ENCODE data around the gene BPIFB6. TPM values are rescaled to one million over a fixed set of nuclear protein-coding genes. Genes with fewer than 3 reads are reported as not detected.

BPIFB6 gene
- total RNA-seq, 1 donor, result not detected

DNA sequence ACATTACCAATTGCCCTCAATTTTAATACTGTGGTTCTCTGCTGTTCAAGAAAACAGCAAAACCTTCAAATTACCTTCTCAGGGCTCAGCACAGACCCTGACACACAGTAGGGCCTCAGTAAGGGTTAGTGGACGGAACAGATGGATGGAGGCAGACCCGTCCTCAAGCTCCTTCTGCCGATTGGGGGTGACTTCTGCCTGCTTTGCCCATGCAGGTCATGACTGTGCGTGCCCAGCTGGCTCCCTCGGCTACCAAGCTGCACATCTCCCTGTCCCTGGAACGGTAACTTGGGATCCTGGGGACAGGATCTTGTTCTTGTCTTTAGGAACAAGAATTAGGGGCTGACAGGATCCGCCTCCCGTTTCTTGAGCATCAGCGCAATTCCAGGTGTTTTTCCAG lies 38.2 kb downstream of the BPIFB6 start:
- Histone ChIP-seq H3K4me1 (ENCODE audit: insufficient read depth, low read length) (peaks cover 7% of the 10 kb centered on the region), H3K27me3 (ENCODE audit: insufficient read depth, low read length) (no peaks in the 10 kb centered on the region), H3K9me3 (ENCODE audit: low read depth, low read length) (no peaks in the 10 kb centered on the region), H3K4me3 (ENCODE audit: low read length) (no peak overlapping the region)

DNA sequence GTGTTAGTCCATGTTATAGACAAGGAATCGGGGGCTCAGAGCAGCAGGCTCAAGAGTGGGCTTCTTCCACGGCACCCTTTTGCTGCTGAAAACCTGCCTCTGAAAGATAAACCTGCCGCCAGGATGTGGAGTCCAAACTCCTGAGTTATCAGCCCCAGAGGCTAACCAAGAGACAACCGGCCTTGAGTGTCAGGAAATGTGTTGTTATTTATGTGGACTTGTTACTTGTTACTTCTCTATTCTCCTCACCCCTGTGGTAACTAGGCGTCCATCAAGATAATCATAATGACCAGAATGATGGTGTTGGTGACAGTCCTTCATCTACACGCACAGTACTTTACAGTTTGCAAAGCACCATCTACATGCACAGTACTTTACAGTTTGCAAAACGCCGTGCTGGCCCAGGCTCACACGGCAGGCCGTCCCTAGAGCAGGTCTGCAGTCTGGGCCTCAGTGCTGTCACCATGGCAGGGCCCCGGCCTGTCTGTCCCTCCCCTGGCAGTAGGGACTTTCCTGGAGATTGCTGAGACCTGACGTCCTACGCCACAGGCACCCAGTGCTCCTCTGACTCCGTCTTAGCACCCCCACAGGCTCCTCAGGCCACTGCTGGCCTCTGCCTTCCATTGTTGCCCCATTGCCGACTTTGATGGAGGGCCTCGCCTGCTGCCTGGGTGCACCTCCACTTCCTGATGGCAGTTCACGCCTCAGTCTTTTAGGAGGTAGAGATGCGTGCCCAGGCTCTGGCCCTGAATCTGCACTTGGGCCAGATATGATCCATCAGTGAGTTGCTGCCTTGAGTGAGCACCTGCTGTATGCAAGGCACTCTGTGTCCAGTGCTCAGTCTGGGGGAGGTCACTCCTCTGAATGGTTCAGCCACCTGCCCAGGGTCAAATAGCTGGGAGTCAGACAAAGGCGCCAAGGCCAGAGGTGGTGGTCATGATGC lies 38.9 kb downstream of the BPIFB6 start:
- no peaks in the 10 kb centered on the region for H3K27me3 ChIP-seq (ENCODE audit: insufficient read depth, low read length)
- peaks cover 7% of the 10 kb centered on the region for H3K4me1 ChIP-seq (ENCODE audit: insufficient read depth, low read length)
- no peak overlapping the region for H3K4me3 ChIP-seq (ENCODE audit: low read length)
- no peaks in the 10 kb centered on the region for H3K9me3 ChIP-seq (ENCODE audit: low read depth, low read length)

DNA sequence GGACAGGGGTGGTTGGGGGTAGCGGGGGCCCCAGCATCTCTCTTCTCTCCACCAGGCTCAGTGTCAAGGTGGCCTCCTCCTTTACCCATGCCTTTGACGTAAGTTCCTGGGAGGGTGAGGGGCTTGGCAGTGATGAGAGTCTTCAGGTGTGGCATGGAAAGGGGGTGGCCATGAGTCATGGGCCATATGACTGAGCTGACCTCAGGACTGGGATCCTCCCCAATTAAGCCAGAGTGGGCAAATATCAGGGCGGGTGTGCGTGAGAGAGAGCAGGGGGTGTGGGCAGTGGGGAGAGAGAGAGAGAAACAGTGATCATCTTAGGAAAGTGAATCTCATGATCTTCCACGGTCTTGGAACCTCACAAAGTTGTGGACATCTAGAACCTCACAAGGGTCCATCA lies 39.8 kb downstream of the BPIFB6 start:
- H3K9me3 ChIP-seq (ENCODE audit: low read depth, low read length), result no peaks in the 10 kb centered on the region
- H3K4me1 ChIP-seq (ENCODE audit: insufficient read depth, low read length), result peaks cover 7% of the 10 kb centered on the region
- H3K27me3 ChIP-seq (ENCODE audit: insufficient read depth, low read length), result no peaks in the 10 kb centered on the region
- H3K4me3 ChIP-seq (ENCODE audit: low read length), result no peak overlapping the region

DNA sequence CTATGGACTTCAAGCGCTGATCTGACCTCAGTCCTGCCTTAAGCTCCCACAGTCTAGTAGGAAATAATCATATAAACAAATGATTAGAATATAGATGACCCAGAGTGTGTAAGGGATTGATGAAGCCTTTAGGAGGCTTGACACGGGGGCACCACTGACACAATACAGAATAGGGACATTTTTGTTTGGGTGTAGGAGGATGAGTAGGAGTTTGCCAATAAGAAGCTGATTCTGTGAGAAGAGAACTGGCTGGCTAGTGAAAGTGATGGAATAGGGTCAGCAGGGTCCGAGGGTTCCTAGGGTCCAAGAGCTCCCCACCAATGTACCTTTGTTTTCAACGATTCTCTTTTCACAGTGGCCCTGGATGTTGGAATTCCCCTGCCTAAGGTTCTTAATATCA lies 40.9 kb downstream of the BPIFB6 start:
- Histone ChIP-seq H3K4me3 (ENCODE audit: low read length) (no peak overlapping the region), H3K27me3 (ENCODE audit: insufficient read depth, low read length) (no peaks in the 10 kb centered on the region), H3K9me3 (ENCODE audit: low read depth, low read length) (no peaks in the 10 kb centered on the region), H3K4me1 (ENCODE audit: insufficient read depth, low read length) (peaks cover 7% of the 10 kb centered on the region)

DNA sequence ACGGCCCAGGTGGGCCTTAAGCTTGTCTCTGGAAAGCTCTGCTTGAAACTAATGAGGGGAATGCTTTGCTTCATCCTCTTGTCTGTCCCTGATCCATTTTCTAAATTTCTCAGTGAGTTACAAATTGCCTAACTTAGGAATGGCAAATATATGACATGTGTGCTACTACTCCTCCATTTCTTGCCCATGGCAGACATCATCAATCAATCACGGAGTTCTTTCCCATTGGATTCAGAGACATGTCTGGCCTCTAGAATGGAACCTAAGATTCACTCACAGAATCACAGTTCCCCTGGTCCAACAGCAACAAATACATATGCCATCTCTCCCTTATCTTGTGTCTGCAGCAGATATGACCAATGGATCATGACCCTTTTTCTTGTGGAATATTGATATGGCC lies 41.4 kb downstream of the BPIFB6 start:
- H3K4me3 ChIP-seq (ENCODE audit: low read length), result no peak overlapping the region

DNA sequence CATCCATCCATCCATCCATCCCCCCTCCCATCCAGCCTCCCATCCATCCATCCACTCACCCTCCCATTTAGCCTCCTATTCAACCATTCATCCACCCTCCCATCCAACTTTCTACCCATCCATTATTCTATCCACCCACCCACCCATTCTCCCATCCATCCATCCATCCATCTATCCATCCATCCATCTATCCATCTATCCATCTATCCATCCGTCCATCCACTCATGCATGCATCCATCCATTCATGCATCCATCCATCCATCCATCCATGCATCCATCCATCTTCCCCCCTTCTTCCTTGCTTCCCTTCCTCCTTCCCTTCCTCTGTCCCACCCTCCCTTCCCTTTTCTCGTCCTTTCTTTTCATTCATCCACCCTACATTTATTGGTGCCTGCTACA lies 43.2 kb downstream of the BPIFB6 start:
- H3K4me3 ChIP-seq (ENCODE audit: low read length), result no peak overlapping the region
- H3K4me1 ChIP-seq (ENCODE audit: insufficient read depth, low read length), result no peaks in the 10 kb centered on the region
- H3K27me3 ChIP-seq (ENCODE audit: insufficient read depth, low read length), result no peaks in the 10 kb centered on the region
- no peaks in the 10 kb centered on the region for H3K9me3 ChIP-seq (ENCODE audit: low read depth, low read length)

More for the DNA sequence above, 41.4 kb downstream of the BPIFB6 start:
- H3K4me1 ChIP-seq (ENCODE audit: insufficient read depth, low read length), result peaks cover 5% of the 10 kb centered on the region
- no peaks in the 10 kb centered on the region for H3K27me3 ChIP-seq (ENCODE audit: insufficient read depth, low read length)
- H3K9me3 ChIP-seq (ENCODE audit: low read depth, low read length), result no peaks in the 10 kb centered on the region

DNA sequence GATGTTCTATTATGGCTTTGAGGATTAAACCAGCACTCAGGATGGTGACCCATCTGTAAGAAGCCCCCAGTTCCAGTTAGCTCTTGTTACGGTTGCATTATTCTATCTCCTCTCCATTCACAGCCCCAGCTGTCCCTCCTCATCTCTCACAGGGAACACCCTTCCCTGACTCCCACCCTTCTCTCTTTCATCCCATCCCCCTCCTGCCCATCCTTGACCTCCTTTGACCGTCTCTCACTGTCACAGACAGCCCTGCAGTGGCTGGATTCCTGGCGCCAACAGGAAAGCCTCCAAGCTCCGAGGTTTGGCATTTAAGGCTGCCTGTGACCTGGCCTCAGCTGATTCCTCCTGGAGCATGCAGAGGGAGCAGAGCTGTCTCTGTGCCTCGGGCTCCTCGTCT lies 43.8 kb downstream of the BPIFB6 start:
- H3K9me3 ChIP-seq (ENCODE audit: low read depth, low read length), result no peaks in the 10 kb centered on the region
- H3K27me3 ChIP-seq (ENCODE audit: insufficient read depth, low read length), result no peaks in the 10 kb centered on the region
- no peak overlapping the region for H3K4me3 ChIP-seq (ENCODE audit: low read length)
- no peaks in the 10 kb centered on the region for H3K4me1 ChIP-seq (ENCODE audit: insufficient read depth, low read length)

DNA sequence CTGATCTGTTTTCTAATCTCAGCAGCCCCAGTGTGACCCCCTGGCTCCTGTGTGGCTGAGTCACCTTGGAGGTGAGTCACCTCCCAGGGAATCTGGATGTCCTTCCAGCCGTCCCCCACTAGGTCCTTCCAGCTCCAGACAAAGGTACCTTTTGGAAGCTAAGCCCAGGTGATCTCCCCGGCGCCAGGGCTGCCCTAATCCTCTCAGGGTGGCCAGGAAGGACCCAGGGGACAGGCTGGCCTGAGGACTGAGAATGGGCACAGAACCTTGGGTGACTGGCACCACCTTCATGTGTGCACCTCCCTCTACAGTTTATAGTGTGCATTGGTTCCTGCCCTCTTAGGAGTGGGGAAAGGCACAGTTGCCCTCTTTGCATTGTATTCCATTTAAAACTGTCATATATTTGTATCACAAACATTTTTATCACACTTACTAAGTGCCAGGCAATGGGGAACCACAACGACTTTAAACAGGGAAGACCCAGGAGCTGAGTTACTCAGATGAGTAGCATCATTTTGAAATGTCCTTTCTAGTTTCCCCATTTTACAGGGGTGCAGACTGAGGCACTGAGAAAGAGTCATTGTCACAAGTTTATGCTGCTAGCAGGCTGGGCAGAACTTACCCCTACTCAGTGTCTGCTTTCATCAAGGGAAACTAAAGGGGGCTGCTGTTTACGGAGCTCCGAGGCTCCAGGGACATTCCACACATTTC lies 45.4 kb downstream of the BPIFB6 start:
- no peaks in the 10 kb centered on the region for H3K27me3 ChIP-seq (ENCODE audit: insufficient read depth, low read length)
- no peaks in the 10 kb centered on the region for H3K4me1 ChIP-seq (ENCODE audit: insufficient read depth, low read length)
- H3K9me3 ChIP-seq (ENCODE audit: low read depth, low read length), result no peaks in the 10 kb centered on the region
- no peak overlapping the region for H3K4me3 ChIP-seq (ENCODE audit: low read length)

DNA sequence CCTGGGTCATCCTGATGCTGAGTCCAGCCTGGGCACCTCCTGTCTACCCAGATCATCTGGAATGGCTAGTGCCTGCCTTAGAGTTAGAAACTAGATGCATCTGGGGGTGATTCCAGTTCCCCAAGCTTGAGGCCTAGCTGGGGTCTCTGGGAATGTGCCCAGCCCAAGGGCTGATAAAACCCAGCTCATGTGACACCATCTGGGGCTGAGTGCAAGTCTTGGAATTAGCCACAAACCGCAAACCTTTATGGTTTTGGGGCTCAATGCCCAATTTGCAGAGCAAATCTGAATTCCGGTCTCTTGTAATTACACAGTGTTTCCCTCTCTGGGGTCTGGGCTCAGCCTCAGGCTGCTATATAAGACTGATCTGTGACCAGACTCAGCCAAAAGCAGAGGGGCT lies 47.8 kb downstream of the BPIFB6 start, which contains the start of gene BPIFB4:
BPIFB4 (plus strand) TSS at position 385 of the 400 bp plus-strand sequence. CDS start 1,884 bp downstream, outside the sequence.
- Histone ChIP-seq H3K4me3 (ENCODE audit: low read length) (no peak within 1 kb of the TSS), H3K27me3 (ENCODE audit: insufficient read depth, low read length) (no peaks in the 10 kb centered on the region), H3K9me3 (ENCODE audit: low read depth, low read length) (no peaks in the 10 kb centered on the region), H3K4me1 (ENCODE audit: insufficient read depth, low read length) (no peaks in the 10 kb centered on the region)

DNA sequence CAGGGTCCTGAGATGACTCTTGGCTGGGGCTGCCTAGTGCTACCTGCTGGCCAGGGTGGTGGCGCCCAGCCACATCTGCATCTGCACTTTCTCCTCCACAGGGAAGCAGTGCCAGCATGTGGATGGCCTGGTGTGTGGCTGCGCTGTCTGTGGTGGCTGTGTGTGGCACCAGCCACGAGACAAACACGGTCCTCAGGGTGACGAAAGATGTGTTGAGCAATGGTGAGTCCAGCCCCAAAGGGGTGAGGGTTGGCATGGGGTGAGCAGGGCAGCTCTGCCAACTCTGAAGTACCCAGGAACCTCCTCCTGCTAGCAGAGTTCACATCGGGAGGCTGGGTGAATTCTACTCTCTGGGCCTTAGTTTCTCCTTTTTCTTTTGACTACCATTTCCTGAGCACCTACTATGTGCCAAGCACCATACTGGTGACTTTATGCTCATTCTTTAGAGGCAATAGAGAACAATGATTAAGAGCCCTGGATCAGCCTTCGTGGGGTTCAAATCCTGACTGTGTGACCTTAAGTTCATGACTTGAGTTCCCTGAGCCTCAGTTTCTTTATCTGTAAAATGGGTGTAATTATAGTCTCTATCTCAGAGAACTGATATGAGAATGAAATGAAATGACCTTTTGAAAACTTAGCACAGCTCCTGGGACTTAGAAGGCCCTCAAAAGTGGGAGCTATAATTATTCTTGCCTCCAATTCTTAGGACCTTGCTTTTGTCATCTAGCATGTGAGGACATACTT lies 50.1 kb downstream of the BPIFB6 start:
- H3K4me3 ChIP-seq (ENCODE audit: low read length), result no peak overlapping the region
- no peaks in the 10 kb centered on the region for H3K27me3 ChIP-seq (ENCODE audit: insufficient read depth, low read length)
- H3K4me1 ChIP-seq (ENCODE audit: insufficient read depth, low read length), result no peaks in the 10 kb centered on the region
- H3K9me3 ChIP-seq (ENCODE audit: low read depth, low read length), result no peaks in the 10 kb centered on the region

DNA sequence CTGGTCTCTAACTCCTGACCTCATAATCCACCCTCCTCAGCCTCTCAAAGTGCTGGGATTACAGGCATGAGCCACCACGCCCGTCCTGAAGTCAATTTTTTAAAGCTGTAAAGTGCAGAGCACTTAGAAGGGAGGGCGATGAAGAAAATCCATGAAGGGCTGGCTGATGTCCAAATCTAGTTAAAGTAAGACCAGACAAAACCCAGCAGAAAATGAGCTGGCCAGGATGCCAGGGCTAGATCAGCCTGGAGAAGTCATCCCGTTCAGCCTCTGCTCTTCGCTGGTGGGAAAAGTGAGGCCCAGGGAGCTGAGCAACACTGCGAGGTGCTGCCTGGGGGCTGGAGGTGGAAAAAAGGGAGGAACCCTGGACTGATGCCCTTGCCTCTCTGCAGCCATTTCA lies 51.1 kb downstream of the BPIFB6 start:
- Histone ChIP-seq H3K9me3 (ENCODE audit: low read depth, low read length) (no peaks in the 10 kb centered on the region), H3K4me3 (ENCODE audit: low read length) (no peak overlapping the region), H3K4me1 (ENCODE audit: insufficient read depth, low read length) (no peaks in the 10 kb centered on the region), H3K27me3 (ENCODE audit: insufficient read depth, low read length) (no peaks in the 10 kb centered on the region)

DNA sequence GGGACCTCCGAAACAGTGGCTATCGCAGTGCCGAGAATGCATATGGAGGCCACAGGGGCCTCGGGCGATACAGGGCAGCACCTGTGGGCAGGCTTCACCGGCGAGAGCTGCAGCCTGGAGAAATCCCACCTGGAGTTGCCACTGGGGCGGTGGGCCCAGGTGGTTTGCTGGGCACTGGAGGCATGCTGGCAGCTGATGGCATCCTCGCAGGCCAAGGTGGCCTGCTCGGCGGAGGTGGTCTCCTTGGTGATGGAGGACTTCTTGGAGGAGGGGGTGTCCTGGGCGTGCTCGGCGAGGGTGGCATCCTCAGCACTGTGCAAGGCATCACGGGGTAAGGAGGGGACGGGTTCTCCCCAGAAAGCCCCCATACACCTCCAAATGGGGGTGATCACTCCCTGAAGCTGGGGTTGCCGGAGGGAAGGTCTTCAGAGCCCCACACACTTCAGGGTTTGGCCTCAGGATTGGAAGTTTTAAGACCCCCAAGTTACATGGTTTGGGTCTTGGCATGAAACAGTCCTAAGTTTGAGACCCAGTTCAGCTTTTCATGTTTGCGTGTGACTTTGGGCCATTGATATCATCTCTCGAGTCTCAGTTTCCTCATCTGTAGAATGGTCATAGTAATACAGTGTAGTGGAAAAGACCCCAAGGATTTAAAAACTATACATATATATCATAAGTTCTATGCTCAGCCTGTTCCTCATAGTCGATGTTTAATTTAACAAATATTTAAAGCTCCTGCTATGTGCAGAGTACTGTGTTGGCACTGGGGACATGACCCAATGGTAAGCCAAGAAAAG lies 52.3 kb downstream of the BPIFB6 start:
- Histone ChIP-seq H3K4me3 (ENCODE audit: low read length) (no peak overlapping the region), H3K27me3 (ENCODE audit: insufficient read depth, low read length) (no peaks in the 10 kb centered on the region), H3K9me3 (ENCODE audit: low read depth, low read length) (no peaks in the 10 kb centered on the region), H3K4me1 (ENCODE audit: insufficient read depth, low read length) (no peaks in the 10 kb centered on the region)

DNA sequence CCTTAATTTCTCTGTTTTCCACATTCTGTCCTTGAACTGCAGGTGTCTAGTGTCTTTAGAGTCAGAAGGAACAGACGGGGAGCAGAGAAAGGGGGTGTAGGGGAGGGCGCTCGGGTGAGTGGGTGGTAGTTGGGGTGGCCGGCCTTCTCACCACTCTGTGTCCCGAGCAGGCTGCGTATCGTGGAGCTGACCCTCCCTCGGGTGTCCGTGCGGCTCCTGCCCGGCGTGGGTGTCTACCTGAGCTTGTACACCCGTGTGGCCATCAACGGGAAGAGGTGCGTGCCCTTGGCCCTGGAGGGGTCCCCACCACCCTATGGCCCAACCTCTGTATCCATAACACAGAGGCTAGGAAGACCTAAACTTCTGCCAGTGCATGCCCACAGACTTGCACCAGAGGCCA lies 53.3 kb downstream of the BPIFB6 start:
- no peaks in the 10 kb centered on the region for H3K27me3 ChIP-seq (ENCODE audit: insufficient read depth, low read length)
- no peaks in the 10 kb centered on the region for H3K4me1 ChIP-seq (ENCODE audit: insufficient read depth, low read length)
- no peak overlapping the region for H3K4me3 ChIP-seq (ENCODE audit: low read length)
- no peaks in the 10 kb centered on the region for H3K9me3 ChIP-seq (ENCODE audit: low read depth, low read length)

DNA sequence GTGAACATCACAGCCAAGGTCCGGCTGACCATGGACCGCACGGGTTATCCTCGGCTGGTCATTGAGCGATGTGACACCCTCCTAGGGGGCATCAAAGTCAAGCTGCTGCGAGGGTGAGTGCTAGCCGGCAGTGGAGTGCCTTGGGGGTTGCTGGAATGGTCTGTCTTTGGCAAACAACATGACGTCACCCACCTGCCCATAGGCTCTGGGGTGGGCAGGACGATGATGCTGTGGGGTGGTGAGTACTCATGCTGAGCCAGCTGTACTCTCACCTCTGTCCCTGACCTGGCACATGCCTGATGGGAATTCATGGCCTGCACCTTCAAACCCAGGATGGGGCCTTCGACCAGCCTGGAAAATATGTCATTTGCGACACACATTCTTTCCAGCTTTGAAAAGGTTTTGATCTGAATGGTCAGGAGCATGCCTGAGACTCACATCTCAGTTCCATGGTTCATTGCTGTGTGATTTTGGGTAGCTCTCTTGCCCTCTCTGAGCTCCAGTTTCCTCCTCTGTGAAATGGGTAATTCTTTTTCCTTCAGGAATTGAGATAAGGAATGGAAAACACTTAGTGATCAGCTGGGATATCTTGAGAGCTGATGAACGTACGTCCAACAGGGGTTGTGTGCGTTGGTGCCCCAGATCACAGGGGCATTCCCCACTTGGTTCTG lies 54.7 kb downstream of the BPIFB6 start:
- no peaks in the 10 kb centered on the region for H3K9me3 ChIP-seq (ENCODE audit: low read depth, low read length)
- no peaks in the 10 kb centered on the region for H3K27me3 ChIP-seq (ENCODE audit: insufficient read depth, low read length)
- no peaks in the 10 kb centered on the region for H3K4me1 ChIP-seq (ENCODE audit: insufficient read depth, low read length)

More for the DNA sequence above, 54.7 kb downstream of the BPIFB6 start:
- no peak overlapping the region for H3K4me3 ChIP-seq (ENCODE audit: low read length)

All from mononuclear cell (primary cell).